ENCODE results near the gene RPS2.
"Not testable (repeated sequence)": the region's sequence is repeated elsewhere in the genome, so short reads cannot be mapped to it uniquely, and the experiment has no call there.

RPS2 gene

GRCh38 chr16:1962161-1963153 is 2.2 kb downstream of the RPS2 start:
- peak; percentile 70 for DNase-seq

GRCh38 chr16:1961651-1962067 is 3.0 kb downstream of the RPS2 start:
- DNase-seq, result peak; percentile 73

GRCh38 chr16:1960665-1961630 is 3.7 kb downstream of the RPS2 start:
- DNase-seq, result peak; percentile 87

- DNase-seq, result peak; percentile 97
Observed at GRCh38 chr16:1959269-1960039, 5.2 kb downstream of the RPS2 start, which contains the start of gene NDUFB10. Gene NDUFB10, plus strand, starts transcription at chr16:1959538. Its CDS starts 87 bp downstream, at chr16:1959625.

- DNase-seq, result no peak
Observed at GRCh38 chr16:1958715-1959268, 5.8 kb downstream of the RPS2 start.

- not testable (repeated sequence) for DNase-seq
Observed at GRCh38 chr16:1958143-1958491, 6.5 kb downstream of the RPS2 start.

- DNase-seq, result not testable (repeated sequence)
Observed at GRCh38 chr16:1957434-1958142, 7.0 kb downstream of the RPS2 start.

GRCh38 chr16:1953734-1954133 is 10.9 kb downstream of the RPS2 start:
- no peak for DNase-seq

GRCh38 chr16:1950559-1950958 is 14.1 kb downstream of the RPS2 start:
- no peak for DNase-seq

GRCh38 chr16:1950047-1950446 is 14.6 kb downstream of the RPS2 start:
- no peak for DNase-seq

- DNase-seq, result no peak
Observed at GRCh38 chr16:1949507-1949906, 15.1 kb downstream of the RPS2 start.

GRCh38 chr16:1947369-1947670 is 17.3 kb downstream of the RPS2 start:
- no peak for DNase-seq

- no peak for DNase-seq
Observed at GRCh38 chr16:1946495-1947368, 17.9 kb downstream of the RPS2 start.

GRCh38 chr16:1945559-1946391 is 18.9 kb downstream of the RPS2 start:
- DNase-seq, result no peak

GRCh38 chr16:1944612-1945199 is 19.9 kb downstream of the RPS2 start:
- DNase-seq, result no peak

- peak; percentile 99 for DNase-seq
Observed at GRCh38 chr16:1942810-1943726, 21.6 kb downstream of the RPS2 start, which contains the start of gene MSRB1. Gene MSRB1, minus strand, starts transcription at chr16:1943199. Its CDS starts 43 bp downstream, at chr16:1943156.

- DNase-seq, result no peak
Observed at GRCh38 chr16:1942047-1942809, 22.4 kb downstream of the RPS2 start.

Data from activated CD8-positive, alpha-beta memory T cell treated with anti-CD3 and anti-CD28 coated beads for 24 hours (primary cell).